GM21576 (cell line): Measurements from ENCODE around the gene CRACDL.
"Not testable (repeated sequence)": the region's sequence is repeated elsewhere in the genome, so short reads cannot be mapped to it uniquely, and the experiment has no call there.

Experiments
- ATAC-seq: cut with Tn5 transposase; IDR thresholded peaks from one replicate; pipeline ENCODE4 v1.9.1; 2021; ENCODE audit warnings: mild to moderate bottlenecking, moderate library complexity; ENCODE audit not compliant: unreplicated experiment

CRACDL gene

DNA sequence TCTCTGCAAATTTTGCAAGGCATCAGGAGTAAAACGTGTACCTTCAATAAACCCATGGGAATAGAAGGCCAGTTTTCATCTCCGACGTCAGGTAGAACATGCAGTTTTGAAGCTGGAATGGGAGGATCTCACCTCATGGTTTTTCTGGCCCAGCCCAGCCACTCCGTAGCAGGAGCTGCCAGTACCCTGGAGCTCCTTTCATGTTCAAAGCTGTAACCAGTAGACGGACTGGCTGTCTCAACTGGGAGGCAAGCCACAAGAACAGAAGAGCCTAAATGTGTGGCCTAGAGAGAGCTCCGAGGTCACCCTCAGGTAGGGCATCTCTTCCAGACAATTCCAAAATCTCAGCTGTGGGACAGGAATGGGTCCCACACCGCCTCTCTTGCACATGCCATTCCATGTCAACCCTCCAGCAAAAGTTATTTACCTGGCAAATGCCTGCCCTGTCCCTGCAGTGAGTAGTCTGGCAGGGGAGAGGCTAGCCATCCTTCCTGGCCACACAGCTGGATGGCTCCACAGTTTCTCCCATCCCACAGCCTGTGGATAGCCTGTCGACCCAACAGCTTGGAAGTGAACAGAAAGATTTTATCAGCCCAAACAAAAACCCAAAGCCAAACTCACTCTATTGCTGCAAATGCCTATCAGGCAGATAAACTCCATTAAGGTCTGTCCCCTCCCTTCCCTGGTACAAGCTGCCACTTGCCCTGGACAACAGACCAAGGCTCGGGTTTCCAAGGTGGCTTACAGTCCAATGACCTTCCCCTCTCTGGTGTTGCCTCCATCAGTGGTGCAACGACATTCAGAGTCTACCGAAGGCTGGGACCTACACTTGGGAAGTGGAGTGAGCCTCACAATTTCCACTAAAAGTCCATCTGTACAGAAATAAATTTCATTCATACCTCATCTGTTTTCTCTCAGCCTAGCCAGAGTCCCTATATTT lies 27.8 kb downstream of the CRACDL start:
- no peak for ATAC-seq

GRCh38 chr2:98907385-98907784 lies 28.6 kb downstream of the CRACDL start:
- no peak for ATAC-seq

DNA sequence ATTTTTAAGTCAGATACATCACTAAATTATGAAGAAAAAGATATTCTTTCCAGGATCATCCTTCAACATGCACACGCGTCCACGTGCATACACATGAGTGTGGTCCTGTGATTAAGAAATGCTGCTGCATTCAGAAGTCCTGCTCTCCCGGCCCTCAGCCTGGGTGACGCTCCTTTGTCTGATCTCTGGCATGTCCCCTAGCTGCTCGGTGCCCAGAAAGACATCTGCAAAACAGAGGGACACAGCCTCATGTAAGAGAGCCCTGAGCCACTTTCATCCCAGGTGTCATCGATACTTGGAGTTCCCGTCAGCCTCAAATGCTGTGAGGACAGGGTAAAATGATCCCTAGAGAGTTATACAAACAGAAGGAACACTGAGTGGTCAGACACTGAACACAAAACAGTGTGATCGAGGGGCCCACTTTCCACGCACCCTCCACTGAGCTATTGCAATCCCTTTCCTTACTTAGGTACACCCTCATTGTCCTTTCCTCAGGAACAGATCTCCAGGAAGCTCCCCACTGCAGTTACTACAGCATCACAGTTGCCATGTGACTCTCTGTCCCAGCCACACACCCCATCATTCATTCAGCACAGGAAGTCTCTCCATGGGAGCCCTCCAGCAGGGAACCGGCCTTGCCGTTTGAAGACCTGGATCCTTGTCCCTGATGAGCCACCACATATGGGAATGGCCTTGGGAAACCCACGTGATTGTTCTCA lies 32.1 kb downstream of the CRACDL start:
- no peak for ATAC-seq

DNA sequence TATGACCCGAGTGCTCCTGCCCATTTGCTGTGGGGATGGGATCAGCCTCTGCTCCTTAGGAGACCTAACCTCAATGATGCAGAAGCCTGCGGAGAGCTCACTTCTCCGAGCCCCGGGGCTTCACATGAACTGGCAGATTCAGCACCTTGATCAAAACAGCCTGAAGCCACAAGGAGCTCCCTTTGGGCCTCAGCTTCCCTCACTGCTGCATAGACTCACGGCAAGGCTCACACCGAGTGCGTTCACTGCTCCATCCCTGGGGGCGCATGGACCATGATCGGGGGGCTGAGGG lies 33.0 kb downstream of the CRACDL start:
- no peak for ATAC-seq

DNA sequence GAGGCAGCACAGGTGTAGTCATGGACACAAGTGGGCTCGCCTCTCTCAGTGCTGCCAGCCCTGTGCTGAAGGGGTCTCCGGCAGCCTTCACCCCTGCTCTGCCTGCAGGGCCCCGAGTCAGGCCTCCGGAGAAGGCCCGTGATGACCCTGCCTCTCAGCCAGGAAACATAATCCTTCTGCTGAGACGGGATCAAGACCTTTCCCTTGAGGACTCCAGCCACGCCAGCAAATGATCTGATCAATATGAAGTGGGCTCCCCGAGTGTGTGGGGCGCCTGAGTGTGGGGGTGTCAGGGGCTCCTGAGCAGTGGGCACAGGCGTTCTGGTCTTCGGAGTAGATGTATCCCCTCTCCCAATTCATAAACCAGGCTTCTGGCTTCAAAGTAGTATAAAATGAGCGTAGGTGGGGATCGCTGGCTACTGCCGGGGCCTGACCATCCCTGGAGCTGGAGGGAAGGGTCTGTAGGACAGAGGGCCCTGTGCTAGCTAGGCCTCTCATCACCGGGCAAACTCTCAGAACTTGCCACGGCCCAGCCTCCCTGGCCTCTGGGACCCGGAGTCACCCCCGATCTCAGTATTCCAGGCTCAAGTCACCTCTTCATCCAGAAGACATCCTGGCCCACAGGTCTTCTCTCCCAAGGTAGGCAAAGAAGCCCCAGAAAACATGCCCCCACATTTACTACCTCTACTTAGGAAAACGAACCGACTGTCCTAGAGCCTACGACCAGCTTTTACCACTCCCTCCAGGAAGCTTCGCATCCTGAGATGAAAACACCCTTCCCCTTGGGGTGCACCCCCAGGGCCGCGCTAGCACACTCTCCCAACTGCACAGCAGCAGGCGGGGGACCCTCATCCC lies 33.6 kb downstream of the CRACDL start:
- no peak for ATAC-seq

GRCh38 chr2:98901702-98902101 lies 34.3 kb downstream of the CRACDL start:
- ATAC-seq = no peak

- no peak for ATAC-seq
Observed at GRCh38 chr2:98901291-98901690, 34.7 kb downstream of the CRACDL start.

DNA sequence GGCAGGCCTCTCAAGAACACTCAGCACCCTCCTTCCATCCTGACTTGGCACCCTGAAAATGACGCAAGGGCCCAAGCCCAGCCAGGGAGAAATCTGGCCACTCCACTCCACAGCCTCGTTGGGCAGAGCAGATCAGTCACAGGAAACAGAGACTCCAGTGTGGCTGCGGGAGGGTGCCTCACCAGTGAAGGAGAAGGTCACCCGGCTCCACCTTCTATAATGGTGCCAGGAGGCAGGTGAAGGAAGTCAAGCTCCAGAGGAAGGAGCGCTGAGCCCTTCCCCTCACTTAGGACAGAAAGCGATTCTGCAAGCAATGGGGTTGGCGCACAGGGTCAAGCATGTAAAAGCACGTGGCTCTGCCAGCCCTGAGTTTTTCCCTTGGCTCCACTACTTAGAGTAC lies 35.3 kb downstream of the CRACDL start:
- ATAC-seq = no peak

DNA sequence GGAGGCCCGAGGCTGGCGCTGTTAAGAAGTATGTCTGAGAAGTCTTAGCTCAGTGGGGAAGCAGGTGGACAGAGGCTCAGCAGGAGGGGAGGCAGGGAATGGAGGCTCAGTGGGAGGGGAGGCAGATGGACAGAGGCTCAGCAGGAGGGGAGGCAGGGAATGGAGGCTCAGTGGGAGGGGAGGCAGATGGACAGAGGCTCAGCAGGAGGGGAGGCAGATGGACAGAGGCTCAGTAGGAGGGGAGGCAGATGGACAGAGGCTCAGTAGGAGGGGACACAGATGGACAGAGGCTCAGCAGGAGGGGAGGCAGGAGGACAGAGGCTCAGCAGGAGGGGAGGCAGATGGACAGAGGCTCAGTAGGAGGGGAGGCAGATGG lies 36.3 kb downstream of the CRACDL start:
- ATAC-seq = not testable (repeated sequence)

GRCh38 chr2:98899041-98899702 lies 36.9 kb downstream of the CRACDL start:
- ATAC-seq = no peak

GRCh38 chr2:98898423-98898841 lies 37.6 kb downstream of the CRACDL start:
- ATAC-seq = no peak

DNA sequence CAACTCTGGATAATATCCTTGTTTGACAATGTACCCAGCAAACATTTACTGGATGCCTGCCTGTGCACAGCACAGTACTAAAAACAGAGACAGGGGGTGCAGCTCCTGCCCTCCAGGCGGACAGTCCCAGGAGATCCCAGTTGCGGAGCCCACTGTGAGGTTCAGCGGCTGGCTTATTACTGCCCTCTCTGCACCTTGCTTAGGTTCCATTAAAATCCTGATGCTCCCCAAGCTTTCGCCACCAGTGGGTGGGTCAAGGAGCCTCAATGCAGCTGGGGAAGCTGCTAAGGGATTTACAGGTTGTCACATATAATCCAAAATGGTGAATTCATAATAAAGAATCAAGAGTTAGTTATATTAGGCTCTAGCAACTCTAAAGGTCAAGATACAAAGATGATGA lies 38.3 kb downstream of the CRACDL start:
- ATAC-seq = no peak

GRCh38 chr2:98896944-98897343 lies 39.1 kb downstream of the CRACDL start:
- no peak for ATAC-seq

DNA sequence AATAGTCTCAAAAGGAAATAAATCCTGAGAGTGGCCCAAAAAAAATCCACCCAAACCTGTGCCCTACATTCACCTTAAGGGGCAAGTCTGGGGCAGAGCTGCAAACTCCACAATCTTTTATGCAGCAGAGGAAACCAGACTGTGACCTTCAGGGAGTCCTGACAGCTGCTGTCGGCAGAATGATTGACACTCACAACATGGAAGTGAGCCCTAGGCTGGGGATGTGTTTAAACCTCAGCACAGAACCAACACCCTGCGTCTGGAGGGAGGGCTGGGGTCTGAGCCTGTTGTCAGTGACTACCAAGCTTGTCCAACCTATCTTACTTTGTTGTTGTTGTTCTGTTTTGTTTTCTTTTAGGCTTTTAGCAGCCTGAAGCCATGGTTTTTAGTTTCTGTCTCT lies 39.6 kb downstream of the CRACDL start:
- ATAC-seq = no peak

DNA sequence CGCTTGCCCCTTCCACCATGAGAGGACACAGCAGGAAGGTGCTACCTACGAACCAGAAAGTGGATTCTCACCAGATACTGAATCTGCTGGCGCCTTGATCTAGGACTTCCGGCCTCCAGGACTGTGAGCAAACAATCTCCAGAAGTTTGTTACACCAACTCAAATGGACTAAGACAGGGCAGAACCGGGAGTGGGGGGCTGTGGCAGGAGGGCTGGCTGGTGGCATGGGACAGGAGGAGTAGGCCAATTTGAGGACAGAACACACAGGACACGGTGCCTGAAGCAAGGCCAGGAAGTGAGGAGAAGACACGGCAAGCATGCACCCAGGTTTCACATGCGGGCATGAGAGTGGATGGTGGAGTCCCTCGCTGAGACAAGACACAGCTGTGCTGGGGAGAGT lies 40.1 kb downstream of the CRACDL start:
- no peak for ATAC-seq

- no peak for ATAC-seq
Observed at GRCh38 chr2:98895221-98895620, 40.8 kb downstream of the CRACDL start.

- ATAC-seq = no peak
Observed at GRCh38 chr2:98894331-98895000, 41.6 kb downstream of the CRACDL start.

DNA sequence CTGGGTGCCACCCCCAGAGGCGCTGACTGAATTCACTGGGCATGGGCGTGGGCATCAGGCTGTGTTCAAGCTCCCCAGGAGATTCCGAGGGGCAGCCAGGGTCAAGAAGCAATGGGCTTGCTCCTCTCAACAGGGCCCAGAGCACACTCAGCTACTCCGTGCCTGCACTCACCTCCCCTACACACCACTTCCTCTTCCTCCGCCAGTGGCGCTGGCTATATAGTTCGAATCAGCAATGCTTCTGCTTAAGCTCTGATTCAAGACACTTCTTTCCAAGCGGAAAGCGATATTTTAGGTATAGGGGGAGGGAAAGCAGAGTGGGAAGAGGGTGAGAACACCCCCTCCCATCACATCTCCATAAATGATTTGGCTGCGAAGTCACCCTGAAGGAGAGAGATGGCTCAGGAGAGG lies 42.1 kb downstream of the CRACDL start:
- ATAC-seq = no peak

DNA sequence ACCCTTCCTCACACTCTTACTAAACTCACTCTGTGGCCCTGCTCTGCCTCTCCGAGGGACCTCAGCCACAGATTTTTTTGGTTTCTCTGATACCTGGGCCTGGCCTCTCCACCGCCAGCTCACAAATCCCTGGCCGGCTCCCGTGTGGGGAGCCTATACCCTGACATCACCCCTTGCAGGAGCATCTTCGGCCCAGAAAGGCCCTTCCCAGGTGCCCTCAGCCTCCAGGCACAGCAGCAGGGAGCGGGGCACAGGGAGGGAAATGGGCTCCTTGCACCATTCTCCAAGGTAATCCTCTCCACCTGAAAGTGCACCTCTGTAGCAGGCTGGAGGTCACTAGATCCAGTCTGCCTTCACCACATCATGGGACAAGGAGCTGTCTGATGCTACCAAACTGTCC lies 43.2 kb downstream of the CRACDL start:
- no peak for ATAC-seq

DNA sequence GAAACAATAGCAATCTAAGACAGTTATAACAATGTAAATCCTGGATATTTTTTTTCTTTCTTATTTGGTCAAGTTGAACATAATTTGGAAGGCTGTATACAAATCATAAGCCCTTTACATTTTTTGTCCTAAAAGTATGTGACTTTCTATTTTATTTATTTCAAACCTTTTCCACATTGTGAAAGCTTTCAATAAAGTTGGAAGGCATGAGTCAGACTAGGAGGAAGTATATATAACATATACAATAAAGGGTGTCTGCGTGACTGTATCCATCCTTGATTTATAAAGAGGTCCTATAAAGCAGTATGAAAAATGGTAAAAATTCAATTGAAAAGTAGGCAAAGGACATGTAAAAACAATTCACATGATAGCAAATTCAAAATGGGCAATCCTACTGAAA lies 44.4 kb downstream of the CRACDL start:
- ATAC-seq = no peak
